PFSK-1 (cell line): ENCODE results near the gene IDI1.

Experiments used
- FOXP2 ChIP-seq: optimal IDR thresholded peaks from 2 replicates; pipeline ENCODE3; 2011; ENCODE audit warnings: borderline replicate concordance, control low read depth, inconsistent platforms; ENCODE audit not compliant: insufficient read depth; ENCODE audit errors: extremely low read length, extremely low read depth
- POLR2AphosphoS5 ChIP-seq: IDR thresholded peaks from 2 replicates; pipeline ENCODE4 v1.6.1; 2012; ENCODE audit warnings: low read depth, mild to moderate bottlenecking, control low read depth, low read length, moderate library complexity
- TAF1 ChIP-seq: IDR thresholded peaks from 2 replicates; pipeline ENCODE4 v1.6.1; 2012; ENCODE audit warnings: low read length, control low read depth, borderline replicate concordance; ENCODE audit not compliant: insufficient read depth
- TF ChIP-seq, protein P1 (sequence below), 2 experiments: IDR thresholded peaks; 2 replicates each; pipeline versions ENCODE4 v1.6.1 to v1.8.0; 2011 to 2012; ENCODE audit warnings: low read depth in 2 of 2, low read length in 2 of 2, control low read depth in 1 of 2, inconsistent platforms in 1 of 2, mild to moderate bottlenecking in 1 of 2, moderate library complexity in 1 of 2; ENCODE audit not compliant: insufficient read depth in 1 of 2

DNA sequence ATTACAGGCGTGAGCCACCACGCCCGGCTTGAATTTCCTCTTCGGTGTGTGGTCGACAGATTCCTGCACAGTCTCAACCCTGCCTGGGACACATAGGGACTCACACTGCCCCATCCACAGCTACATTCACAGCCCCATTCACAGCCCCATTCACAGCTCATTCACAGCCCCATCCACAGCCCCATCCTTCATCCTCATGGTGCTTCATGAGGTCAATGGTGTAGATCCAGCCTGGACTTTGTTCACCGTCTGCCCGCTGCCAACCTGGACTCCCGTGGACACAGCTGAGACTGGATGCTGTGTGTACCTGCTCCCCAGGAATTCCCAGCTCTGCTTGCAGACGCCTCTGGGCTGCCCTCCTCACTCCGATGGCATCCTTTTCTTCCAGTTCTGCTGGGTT, 28.5 kb downstream of the IDI1 start:
- TF ChIP-seq, protein P1, sequence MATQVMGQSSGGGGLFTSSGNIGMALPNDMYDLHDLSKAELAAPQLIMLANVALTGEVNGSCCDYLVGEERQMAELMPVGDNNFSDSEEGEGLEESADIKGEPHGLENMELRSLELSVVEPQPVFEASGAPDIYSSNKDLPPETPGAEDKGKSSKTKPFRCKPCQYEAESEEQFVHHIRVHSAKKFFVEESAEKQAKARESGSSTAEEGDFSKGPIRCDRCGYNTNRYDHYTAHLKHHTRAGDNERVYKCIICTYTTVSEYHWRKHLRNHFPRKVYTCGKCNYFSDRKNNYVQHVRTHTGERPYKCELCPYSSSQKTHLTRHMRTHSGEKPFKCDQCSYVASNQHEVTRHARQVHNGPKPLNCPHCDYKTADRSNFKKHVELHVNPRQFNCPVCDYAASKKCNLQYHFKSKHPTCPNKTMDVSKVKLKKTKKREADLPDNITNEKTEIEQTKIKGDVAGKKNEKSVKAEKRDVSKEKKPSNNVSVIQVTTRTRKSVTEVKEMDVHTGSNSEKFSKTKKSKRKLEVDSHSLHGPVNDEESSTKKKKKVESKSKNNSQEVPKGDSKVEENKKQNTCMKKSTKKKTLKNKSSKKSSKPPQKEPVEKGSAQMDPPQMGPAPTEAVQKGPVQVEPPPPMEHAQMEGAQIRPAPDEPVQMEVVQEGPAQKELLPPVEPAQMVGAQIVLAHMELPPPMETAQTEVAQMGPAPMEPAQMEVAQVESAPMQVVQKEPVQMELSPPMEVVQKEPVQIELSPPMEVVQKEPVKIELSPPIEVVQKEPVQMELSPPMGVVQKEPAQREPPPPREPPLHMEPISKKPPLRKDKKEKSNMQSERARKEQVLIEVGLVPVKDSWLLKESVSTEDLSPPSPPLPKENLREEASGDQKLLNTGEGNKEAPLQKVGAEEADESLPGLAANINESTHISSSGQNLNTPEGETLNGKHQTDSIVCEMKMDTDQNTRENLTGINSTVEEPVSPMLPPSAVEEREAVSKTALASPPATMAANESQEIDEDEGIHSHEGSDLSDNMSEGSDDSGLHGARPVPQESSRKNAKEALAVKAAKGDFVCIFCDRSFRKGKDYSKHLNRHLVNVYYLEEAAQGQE (IDR thresholded peaks at IDR 0.05; ENCODE audit: insufficient read depth in 1 of 2, low read depth in 2 of 2, low read length in 2 of 2), result no peak
- TF ChIP-seq TAF1 (no peak), POLR2AphosphoS5 (no peak), FOXP2 (no peak)
